ENCODE results near the gene ALDOA.

- TF ChIP-seq CTCF (IDR thresholded peaks at IDR 0.05) (peak in 1 of 4 experiments; percentile 20), POLR2A (IDR thresholded peaks at IDR 0.05) (peak; percentile 97)
Measured at GRCh38 chr16:30065102-30065942, at the start of gene ALDOA.

Measured in uterus (tissue), 2 donors.